H1 (cell line): ENCODE results near the gene CDON. TPM values are rescaled to one million over a fixed set of nuclear protein-coding genes. Genes with fewer than 3 reads are reported as not detected.

Source experiments
- ASH2L ChIP-seq: fragments of 200-600, 300-600 bp; sonication (generic); IDR thresholded peaks from one replicate; pipeline ENCODE4 v1.7.1; 2017; ENCODE audit warnings: low read length
- ZNF274 ChIP-seq: IDR thresholded peaks from 2 replicates; pipeline ENCODE4 v1.7.0; 2012; ENCODE audit warnings: low read length, borderline replicate concordance; ENCODE audit errors: extremely low read depth
- polyA plus RNA-seq, 7 experiments: library from polyadenylated mRNA; depleted of rRNA in 3 of 7; stranded (reverse) in 5 of 7; unstranded in 2 of 7; fragments of >200 nt in 5 of 7; fragments of 200-250 nt in 2 of 7; gene quantifications; 1 replicate in 5 of 7; 2 replicates in 1 of 7; 4 replicates in 1 of 7; pipeline versions ENCODE4 v1.2.1 to v1.2.3, GENCODE V29; 2011 to 2013; ENCODE audit warnings: missing spikeins in 2 of 7, mixed read lengths in 2 of 7
- total RNA-seq: library from RNA; stranded (reverse); fragmentation: NEBNext Ultra II Directional; extraction: Animal tissue kit (Norgen Biotek cat#: 25700); gene quantifications from 2 replicates; pipeline ENCODE4 v1.2.1, GENCODE V29; 2021

CDON gene
- total and polyA plus RNA-seq, 2 of the 8 experiments (the other 6 are each of a cell fraction or from before 2014, with no cell fraction given): 11.0 to 32.5 TPM

DNA sequence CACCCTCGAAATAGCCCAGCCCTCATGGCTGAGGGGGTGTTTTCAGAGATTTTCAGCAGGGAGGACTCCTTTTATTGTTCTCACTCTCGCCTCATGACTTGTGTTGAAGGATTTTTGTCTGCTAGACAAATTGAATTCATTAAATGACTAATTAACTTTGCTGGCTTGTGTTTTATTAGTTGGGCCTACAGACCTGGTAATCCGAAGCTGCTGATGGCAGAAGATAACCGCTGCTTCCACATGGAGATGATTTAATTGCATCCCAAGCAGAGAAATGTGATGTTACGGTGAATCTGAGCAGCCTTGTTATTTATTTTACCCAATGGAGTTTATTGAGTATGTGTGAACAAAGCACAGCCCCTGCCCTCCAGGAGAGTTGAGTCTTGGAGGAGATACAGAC is 40.5 kb upstream of the CDON start (continued):
- TF ChIP-seq ASH2L (no peak), ZNF274 (no peak)
- TF ChIP-seq, all 59 proteins: peak for 0
